Endothelial cell of hepatic sinusoid (primary cell): ENCODE data around the gene AHDC1.

ENCODE experiments used
- in situ Hi-C: cut with HindIII; loops from 2 replicates; pipeline ENCODE4 v1.10.0; 2017; ENCODE audit warnings: low sequenced_read_pairs

AHDC1 gene

GRCh38 chr1:27599605-27600497 lies 4.1 kb downstream of the AHDC1 start:
- in situ Hi-C loops: loop anchor here (5.0 kb wide), 2 partner anchors 53 to 203 kb away; no protein-coding TSS in a partner anchor

GRCh38 chr1:27598902-27599528 lies 4.9 kb downstream of the AHDC1 start:
- in situ Hi-C loops: loop anchor here (5.0 kb wide), 2 partner anchors 52 to 202 kb away; no protein-coding TSS in a partner anchor

GRCh38 chr1:27598295-27598687 lies 5.7 kb downstream of the AHDC1 start:
- in situ Hi-C loops: loop anchor here (5.0 kb wide), 2 partner anchors 51 to 201 kb away; no protein-coding TSS in a partner anchor

GRCh38 chr1:27597516-27598294 lies 6.2 kb downstream of the AHDC1 start:
- in situ Hi-C loops: loop anchor here (5.0 kb wide), 2 partner anchors 50 to 200 kb away; no protein-coding TSS in a partner anchor

DNA sequence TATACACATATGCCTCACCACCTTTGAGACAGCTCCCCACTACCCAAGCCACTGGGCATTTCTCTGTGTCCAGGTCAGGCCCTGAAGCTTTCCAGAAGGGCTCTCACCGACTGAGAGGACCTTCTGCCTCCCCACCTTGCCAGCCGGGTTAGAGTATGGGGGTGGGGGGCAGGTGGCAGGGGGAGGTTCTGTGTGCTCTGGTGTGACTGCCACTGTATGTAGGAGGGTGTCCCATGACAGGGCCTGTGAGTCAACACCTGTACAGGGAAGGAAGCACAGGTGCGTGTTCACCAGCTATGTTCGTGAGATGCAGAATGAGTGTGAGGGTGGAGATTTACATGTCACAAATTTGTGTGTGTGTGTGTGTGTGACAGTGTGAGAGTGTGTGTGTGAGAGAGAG lies 7.0 kb downstream of the AHDC1 start:
- in situ Hi-C loops: loop anchor here (5.0 kb wide), 2 partner anchors 50 to 200 kb away; no protein-coding TSS in a partner anchor

GRCh38 chr1:27596261-27596660 lies 7.7 kb downstream of the AHDC1 start:
- in situ Hi-C loops: loop anchor here (5.0 kb wide), 2 partner anchors 49 to 199 kb away; no protein-coding TSS in a partner anchor

- in situ Hi-C loops: loop anchor here (5.0 kb wide), 2 partner anchors 48 to 198 kb away; no protein-coding TSS in a partner anchor
Observed at GRCh38 chr1:27595597-27595996, 8.3 kb downstream of the AHDC1 start.

DNA sequence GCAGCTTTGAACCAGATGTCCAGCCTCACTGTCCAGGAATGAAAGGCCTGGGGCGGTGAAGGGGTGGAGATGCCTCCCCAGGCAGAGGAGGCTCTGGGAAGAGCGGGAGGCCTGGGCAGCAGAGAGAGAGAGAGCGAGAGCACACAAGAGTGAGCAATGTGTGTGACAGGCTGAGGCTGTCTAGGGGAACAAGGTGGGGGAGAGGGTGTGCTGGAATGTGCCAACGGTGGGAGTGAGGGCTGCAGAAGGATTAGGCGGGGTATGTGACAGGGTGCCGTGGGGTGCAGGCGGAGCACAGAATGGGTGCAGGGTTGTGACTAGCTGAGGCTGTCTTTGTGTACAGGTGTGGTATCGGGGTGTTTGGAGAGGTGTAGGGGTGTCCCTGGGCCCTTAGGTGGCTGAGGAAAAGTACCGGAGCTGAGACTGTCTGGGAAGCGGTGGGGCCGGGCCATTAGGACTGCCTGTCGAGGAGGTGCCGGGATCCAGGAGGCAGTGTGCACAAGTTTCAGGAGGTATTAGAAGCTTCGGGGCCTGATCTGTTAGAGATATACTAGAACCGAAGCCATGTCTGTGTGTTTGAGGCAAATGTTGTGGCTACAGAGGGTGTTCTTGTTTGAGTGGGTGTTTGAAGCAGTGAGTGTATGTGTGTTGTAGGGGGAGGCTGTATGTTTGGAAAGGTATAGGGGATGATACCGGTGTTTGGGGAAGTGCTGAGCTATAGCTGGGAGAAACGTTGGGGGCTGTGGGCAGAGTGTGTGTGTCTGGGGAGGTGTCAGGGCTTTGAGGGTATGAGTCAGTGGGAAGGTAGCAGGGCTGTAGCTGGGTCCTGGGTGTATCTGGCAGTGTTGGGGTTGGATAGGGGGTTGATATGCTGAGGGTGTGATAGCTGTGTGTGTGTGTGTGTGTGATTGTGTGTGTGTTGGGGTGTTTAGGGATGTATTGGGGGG lies 9.1 kb downstream of the AHDC1 start:
- in situ Hi-C loops: loop anchor here (5.0 kb wide), 2 partner anchors 48 to 198 kb away; no protein-coding TSS in a partner anchor

- in situ Hi-C loops: no loop called here
Observed at GRCh38 chr1:27593678-27594563, 10.0 kb downstream of the AHDC1 start.

DNA sequence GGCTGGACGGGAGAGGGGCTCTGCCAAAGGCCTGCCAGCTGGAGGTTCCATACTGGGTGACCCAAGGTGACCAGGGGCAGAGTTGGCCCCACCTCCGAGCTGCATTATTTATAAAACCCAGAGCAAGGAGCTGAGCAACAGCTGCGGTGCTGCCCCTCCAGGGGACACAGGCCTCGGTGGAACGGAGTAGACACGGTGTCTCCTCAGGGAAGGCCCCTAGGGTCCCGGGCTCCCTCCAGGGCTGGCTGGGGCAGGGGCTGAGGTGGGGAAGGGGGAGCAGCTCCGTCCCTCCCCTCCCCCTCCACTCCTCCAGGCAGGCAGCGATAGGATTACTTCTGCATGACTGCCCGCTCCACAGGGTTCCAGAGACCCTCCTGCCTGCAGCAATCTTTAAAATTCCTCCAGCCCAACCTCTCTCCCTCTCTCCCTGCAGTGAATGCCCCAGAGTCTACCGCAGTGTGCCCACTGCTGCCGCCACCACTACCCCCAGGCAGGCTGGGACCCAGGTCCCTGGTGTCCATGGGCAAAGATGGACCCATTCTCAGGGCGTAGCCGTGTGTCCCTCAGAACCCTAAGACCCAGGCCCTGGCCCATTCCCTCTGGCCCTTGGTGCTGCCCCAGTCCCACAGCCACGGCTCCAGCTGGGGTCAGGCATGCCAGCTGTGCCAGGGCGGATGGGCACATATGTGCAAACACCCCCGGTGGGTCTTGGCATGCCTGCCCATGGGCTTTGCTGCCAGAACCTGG lies 10.8 kb downstream of the AHDC1 start:
- in situ Hi-C loops: no loop called here

DNA sequence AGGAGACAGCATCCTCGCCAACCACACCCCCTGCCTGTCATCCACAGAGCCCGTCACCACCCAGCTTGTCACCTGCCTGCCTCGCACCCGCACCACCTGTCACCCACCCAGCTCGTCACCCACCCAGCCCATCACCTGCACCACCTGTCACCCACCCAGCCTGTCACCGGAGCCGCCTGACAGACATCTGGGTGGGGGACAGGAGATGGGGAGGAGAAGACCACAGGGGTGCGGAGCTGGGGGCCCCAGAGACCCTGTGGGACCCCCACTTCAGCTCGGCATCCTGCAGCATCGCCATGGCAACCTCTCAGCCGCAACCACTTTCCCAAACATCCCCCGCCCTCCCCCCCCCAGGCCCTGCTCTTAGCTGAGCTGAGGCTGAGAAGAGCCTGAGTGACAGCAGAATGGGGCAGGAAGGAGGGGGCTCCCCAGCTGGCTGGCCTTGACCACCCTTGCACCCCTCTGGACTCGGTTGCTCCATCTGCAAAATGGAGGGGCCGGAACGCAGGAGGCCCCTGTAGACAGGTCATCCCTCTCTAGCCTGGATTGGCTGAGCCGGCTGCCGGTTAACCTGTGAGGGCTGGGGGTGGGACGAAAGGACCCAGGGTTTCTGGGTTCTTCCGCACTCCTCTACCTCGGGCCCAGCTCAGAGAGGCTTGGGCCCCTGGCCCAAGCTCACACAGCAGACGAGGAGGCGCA lies 11.6 kb downstream of the AHDC1 start:
- in situ Hi-C loops: no loop called here

GRCh38 chr1:27591622-27592021 lies 12.3 kb downstream of the AHDC1 start:
- in situ Hi-C loops: no loop called here

GRCh38 chr1:27590917-27591508 lies 12.9 kb downstream of the AHDC1 start:
- in situ Hi-C loops: no loop called here

DNA sequence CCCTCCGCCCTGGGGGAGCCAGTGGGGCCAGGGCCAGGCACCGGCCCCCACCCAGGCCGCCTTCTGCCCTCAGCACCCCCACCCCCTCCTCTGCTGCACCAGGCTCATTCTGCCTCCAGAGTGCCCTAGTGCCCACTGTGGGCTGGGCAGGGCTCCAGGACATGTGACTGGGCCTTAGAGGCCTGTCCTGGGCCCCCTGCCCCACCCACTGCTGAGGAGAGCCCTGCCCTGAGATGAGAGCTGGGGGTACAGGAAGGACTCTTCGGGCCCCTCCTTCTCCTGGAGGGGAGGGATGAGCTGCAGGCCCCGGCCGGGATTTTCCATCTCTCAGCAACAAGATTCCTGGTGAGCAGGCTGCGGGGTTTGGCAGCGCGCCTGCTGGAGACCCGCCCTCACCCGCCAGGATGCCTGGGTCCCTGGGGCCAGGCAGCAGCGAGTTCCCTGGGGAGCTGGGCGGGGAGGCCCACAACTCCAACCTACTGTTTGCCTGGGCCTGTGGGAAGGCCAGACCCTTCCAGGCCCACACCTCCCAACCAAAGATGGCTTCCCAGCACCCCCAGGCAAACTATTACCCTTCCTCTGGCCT lies 14.0 kb downstream of the AHDC1 start:
- in situ Hi-C loops: no loop called here

DNA sequence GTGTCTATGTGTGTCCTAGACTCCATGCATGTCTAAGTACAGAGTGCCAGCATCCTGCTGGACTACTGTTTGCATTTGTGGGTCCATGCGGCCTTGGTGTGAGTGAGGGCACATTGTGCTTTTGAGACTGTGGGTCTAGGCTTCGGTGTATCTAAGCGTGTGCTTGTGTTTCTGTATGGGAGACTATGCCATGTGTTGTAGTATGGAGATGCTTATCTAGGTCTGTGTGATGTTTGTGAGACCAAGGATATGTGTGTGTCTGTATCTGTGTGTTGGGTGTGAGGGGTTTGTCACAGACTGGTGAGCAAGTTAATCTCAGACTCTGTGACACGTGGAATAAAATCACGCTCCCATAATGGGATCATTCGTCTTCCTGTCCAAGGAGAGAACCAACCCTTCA lies 14.5 kb downstream of the AHDC1 start:
- in situ Hi-C loops: no loop called here
